ENCODE data around the gene CNPY2.
A peak's percentile ranks its signal among the peaks of the same experiment; 100 is the strongest.

CNPY2 gene

DNA sequence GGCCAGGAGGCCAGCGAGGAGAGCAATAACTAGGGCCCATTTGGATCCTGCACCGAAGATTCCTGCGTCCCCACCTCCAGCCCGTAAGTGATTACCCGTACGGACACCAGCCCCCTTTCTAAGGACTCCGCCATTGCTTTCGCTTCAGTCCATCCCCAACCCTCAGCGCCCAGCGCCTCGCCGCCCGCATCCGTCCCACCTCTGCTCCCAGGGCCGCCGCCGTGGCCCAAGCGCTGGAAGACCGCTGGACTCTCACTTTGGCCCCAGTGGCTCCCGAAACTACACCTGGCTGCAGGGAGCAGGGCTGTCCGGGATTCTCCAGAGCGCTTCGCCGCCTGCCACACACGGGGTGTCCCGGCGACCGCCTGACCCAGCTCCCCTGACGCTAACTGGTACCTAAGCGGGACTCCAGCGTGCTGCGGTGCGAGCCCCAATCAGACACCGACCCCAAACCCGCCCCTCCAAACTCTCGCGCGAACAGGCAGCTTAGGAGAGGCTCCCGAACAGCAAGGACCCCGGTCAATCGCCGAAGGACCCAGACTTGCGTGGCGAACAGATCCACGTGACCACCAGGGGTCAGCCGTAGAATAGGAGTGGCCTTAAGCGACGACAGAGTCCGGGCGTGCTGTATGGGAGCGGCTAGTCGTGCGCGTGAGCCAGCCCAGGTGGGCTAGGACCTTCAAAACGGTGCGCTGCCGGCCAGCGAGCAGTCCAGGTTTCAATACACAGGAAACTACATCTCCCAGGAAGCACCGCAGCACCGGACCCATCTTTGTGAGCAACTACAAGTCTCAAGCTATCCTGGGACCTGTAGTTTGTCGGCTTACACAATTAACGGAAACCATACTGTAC is at the start of gene CNPY2:
Gene CNPY2, minus strand, starts transcription at position 367 of the 852 bp plus-strand sequence. CDS start 771 bp downstream, outside the sequence.
- peak within 1 kb of the TSS; percentile 48 to 71 for H3K4me3 ChIP-seq (ENCODE audit: low read depth in 1 of 2, low read length in 2 of 2)
- H3K9ac ChIP-seq (ENCODE audit: low read depth, low read length) = peak within 1 kb of the TSS; percentile 67
- H3K9me3 ChIP-seq (ENCODE audit: insufficient read depth, low read length, severe bottlenecking) = no peaks in the 10 kb centered on the region
- ATAC-seq (ENCODE audit: insufficient read depth, low read depth) (peak; percentile 92), DNase-seq (peak; percentile 94)
- H3K4me2 ChIP-seq (ENCODE audit: insufficient read depth, low read length) = peak within 1 kb of the TSS; percentile 68
- H4K20me1 ChIP-seq (ENCODE audit: insufficient read depth, low read length) = no peaks in the 10 kb centered on the region
- TF ChIP-seq, protein P1, sequence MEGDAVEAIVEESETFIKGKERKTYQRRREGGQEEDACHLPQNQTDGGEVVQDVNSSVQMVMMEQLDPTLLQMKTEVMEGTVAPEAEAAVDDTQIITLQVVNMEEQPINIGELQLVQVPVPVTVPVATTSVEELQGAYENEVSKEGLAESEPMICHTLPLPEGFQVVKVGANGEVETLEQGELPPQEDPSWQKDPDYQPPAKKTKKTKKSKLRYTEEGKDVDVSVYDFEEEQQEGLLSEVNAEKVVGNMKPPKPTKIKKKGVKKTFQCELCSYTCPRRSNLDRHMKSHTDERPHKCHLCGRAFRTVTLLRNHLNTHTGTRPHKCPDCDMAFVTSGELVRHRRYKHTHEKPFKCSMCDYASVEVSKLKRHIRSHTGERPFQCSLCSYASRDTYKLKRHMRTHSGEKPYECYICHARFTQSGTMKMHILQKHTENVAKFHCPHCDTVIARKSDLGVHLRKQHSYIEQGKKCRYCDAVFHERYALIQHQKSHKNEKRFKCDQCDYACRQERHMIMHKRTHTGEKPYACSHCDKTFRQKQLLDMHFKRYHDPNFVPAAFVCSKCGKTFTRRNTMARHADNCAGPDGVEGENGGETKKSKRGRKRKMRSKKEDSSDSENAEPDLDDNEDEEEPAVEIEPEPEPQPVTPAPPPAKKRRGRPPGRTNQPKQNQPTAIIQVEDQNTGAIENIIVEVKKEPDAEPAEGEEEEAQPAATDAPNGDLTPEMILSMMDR (IDR thresholded peaks at IDR 0.05; ENCODE audit: borderline replicate concordance, extremely low read depth, low read length, poor library complexity, severe bottlenecking) = peak; percentile 23
- no peak for TF ChIP-seq EZH2 (IDR thresholded peaks at IDR 0.05; ENCODE audit: borderline replicate concordance, low read depth, low read length, severe bottlenecking)
- H3K27me3 ChIP-seq (ENCODE audit: insufficient read depth, low read length, poor library complexity) = no peaks in the 10 kb centered on the region
- H3K4me1 ChIP-seq (ENCODE audit: insufficient read depth, low read length) = peaks cover 25% of the 10 kb centered on the region
- H2AFZ ChIP-seq (ENCODE audit: low read depth, low read length) = peak within 1 kb of the TSS; percentile 76
- H3K79me2 ChIP-seq (ENCODE audit: insufficient read depth, low read length) = peaks cover 20% of the 10 kb centered on the region
- H3K27ac ChIP-seq (ENCODE audit: low read length) = peak within 1 kb of the TSS; percentile 85
- H3K36me3 ChIP-seq (ENCODE audit: insufficient read depth, low read length) = peaks cover 35% of the 10 kb centered on the region

DNA sequence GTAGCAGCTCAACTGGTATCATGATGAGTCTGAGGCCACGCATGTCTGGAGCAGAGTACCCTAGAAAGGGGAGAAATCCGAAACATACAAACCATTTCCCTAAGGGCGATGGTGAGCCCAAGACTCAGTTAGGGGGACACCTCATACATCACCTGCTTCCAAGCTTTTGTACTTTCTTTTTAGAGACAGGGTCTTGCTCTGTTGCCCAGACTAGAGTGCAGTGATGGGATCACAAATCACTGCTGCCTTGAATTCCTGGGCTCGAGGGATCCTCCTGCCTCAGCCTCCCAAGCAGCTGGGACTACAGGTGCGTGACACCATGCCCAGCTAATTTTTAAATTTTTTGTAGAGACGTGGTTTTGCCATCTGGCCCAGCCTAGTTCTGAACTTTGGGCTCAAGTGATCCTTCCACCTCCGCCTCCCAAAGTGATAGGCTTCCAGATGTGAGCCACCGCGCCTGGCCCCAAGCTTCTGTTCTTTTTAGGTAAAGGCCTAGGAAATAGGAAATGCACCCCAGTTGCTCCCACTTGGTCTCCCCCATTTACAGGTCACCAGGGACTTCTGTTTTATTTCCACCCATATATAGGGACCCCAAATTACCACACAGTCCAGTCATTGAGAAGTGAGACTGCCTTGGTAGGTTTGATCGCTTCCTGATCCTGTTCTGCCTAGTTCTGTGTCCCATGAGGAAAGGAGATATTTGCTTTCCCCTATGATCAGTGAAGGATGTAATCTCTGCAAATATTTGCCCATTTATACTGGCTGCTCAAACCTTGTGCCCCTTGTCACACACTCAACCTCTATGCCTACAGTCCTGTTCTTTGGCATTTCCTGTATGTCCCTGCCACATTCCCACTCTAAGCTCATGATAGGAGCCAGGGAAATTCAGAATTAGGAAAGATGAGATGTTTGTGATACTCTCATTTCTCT is 46.6 kb upstream of the CNPY2 start, which contains the start of gene APOF:
Gene APOF, minus strand, starts transcription at position 728 of the 930 bp plus-strand sequence. Its CDS starts 112 bp downstream, at position 616.
- Histone ChIP-seq H3K4me2 (ENCODE audit: insufficient read depth, low read length) (no peak within 1 kb of the TSS), H3K4me3 (ENCODE audit: low read depth in 1 of 2, low read length in 2 of 2) (no peak within 1 kb of the TSS), H3K79me2 (ENCODE audit: insufficient read depth, low read length) (peaks cover 21% of the 10 kb centered on the region), H3K36me3 (ENCODE audit: insufficient read depth, low read length) (no peaks in the 10 kb centered on the region), H3K9me3 (ENCODE audit: insufficient read depth, low read length, severe bottlenecking) (no peaks in the 10 kb centered on the region), H4K20me1 (ENCODE audit: insufficient read depth, low read length) (no peaks in the 10 kb centered on the region), H3K9ac (ENCODE audit: low read depth, low read length) (no peak within 1 kb of the TSS), H2AFZ (ENCODE audit: low read depth, low read length) (peak within 1 kb of the TSS; percentile 29; the same call in 1 of the 2 replicates), H3K27me3 (ENCODE audit: insufficient read depth, low read length, poor library complexity) (no peaks in the 10 kb centered on the region), H3K4me1 (ENCODE audit: insufficient read depth, low read length) (peaks cover 27% of the 10 kb centered on the region), H3K27ac (ENCODE audit: low read length) (no peak within 1 kb of the TSS)
- ATAC-seq (ENCODE audit: insufficient read depth, low read depth) (no peak), DNase-seq (no peak)
- no peak for TF ChIP-seq EZH2 (IDR thresholded peaks at IDR 0.05; ENCODE audit: borderline replicate concordance, low read depth, low read length, severe bottlenecking)
- TF ChIP-seq, protein P1 (IDR thresholded peaks at IDR 0.05; ENCODE audit: borderline replicate concordance, extremely low read depth, low read length, poor library complexity, severe bottlenecking) = no peak

DNA sequence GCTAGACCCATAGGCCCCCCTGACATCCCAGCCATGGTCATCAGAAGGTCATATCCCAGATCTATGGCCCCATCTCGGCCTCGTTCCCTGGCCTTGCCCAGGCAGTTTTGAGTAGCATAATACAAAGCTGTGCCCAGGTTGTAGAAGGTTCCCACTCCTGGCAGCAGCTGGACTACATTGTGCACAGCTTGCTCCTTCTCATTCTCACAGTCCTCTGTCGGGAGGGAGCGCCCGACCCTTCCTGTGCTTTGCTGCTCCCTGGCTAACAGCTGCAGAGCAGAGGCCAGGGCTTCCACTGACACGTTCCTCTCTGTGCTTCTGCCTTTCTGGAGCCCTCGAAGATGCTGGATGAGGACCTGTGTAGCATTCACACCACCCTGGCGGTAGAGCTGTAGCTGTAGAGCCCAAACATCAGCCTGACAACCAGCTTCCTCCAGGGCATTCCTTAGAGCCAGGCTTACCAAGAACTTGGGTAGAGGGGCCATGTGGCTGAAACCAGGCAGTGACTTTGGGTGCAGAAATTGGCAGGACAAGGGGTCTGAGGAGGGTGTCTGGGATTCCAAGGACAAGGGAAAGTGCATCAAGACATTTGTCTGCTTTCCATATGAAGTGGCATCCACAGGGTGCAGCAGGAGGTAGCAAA is 45.8 kb upstream of the CNPY2 start:
- no peak for DNase-seq
- no peak for ATAC-seq (ENCODE audit: insufficient read depth, low read depth)
- Histone ChIP-seq H3K9ac (ENCODE audit: low read depth, low read length) (no peak overlapping the region), H4K20me1 (ENCODE audit: insufficient read depth, low read length) (no peaks in the 10 kb centered on the region), H3K27ac (ENCODE audit: low read length) (no peak overlapping the region), H3K36me3 (ENCODE audit: insufficient read depth, low read length) (no peaks in the 10 kb centered on the region), H2AFZ (ENCODE audit: low read depth, low read length) (peak overlapping the region; percentile 29; the same call in 1 of the 2 replicates), H3K27me3 (ENCODE audit: insufficient read depth, low read length, poor library complexity) (no peaks in the 10 kb centered on the region), H3K4me3 (ENCODE audit: low read depth in 1 of 2, low read length in 2 of 2) (no peak overlapping the region), H3K4me2 (ENCODE audit: insufficient read depth, low read length) (peak overlapping the region; percentile 72), H3K79me2 (ENCODE audit: insufficient read depth, low read length) (peaks cover 21% of the 10 kb centered on the region), H3K9me3 (ENCODE audit: insufficient read depth, low read length, severe bottlenecking) (no peaks in the 10 kb centered on the region), H3K4me1 (ENCODE audit: insufficient read depth, low read length) (peaks cover 27% of the 10 kb centered on the region)
- TF ChIP-seq, protein P1 (IDR thresholded peaks at IDR 0.05; ENCODE audit: borderline replicate concordance, extremely low read depth, low read length, poor library complexity, severe bottlenecking) = no peak
- TF ChIP-seq EZH2 (IDR thresholded peaks at IDR 0.05; ENCODE audit: borderline replicate concordance, low read depth, low read length, severe bottlenecking) = no peak

All from DND-41 (cell line).